Left cardiac atrium (tissue), 4 donors: ENCODE data around the gene NDUFAF3. TPM values are rescaled to one million over a fixed set of nuclear protein-coding genes. Genes with fewer than 3 reads are reported as not detected.

ENCODE experiments used
- ATAC-seq, 2 donors: fragments of 200-7000 bp; cut with Tn5 transposase; one replicate each; pipeline ENCODE4 v1.9.1; 2020; ENCODE audit warnings: mild to moderate bottlenecking in 2 of 2, moderate library complexity in 2 of 2
- DNase-seq: peaks from one replicate; pipeline ENCODE4 v3.0.0-alpha.2; 2020
- intact Hi-C, 2 donors: fragments of 100-400 bp; cut with DNase I; formaldehyde crosslinking; loops; one replicate each; pipeline versions ENCODE4 v1.14.1 to v1.15.1; 2022 to 2023
- long read RNA-seq: library from polyadenylated mRNA; unstranded; transcript quantifications from one replicate; pipeline ENCODE4 v2.0.0, GENCODE V29; 2021
- total RNA-seq, 2 donors: library from RNA; stranded (reverse); fragmentation: NEBNext Ultra II Directional; extraction: Animal tissue kit (Norgen Biotek cat#: 25700); gene quantifications; one replicate each; pipeline ENCODE4 v1.2.1, GENCODE V29; 2021
- donor health status: DM: no; HTN: yes; CAD: no.
- donor health status: DM: no; HTN: yes; CAD: no; lungs with severe emphysema.
- donor health status: DM: yes; HTN: yes; CAD: no.
- donor health status: Dilated cardiomyopathy.

The NDUFAF3 gene
- total RNA-seq: 100 to 1,000 TPM; 135 to 138 TPM
- long read RNA-seq, transcript NDUFAF3-202 (5 exons, 2,012 nt): major isoform, 69 of 86 reads
- long read RNA-seq, partial matches to known transcripts: 0 of 86 reads
- long read RNA-seq, other reads (novel, unspliced or antisense): 13 of 86 reads

GRCh38 chr3:49021813-49022687, at the start of gene NDUFAF3:
Gene NDUFAF3 (plus strand): TSS chr3:49022121. CDS start chr3:49022145, 24 bp downstream.
- intact Hi-C loops: no loop called here
- peak; percentile 87 for ATAC-seq
- DNase-seq: peak; percentile 93

DNA sequence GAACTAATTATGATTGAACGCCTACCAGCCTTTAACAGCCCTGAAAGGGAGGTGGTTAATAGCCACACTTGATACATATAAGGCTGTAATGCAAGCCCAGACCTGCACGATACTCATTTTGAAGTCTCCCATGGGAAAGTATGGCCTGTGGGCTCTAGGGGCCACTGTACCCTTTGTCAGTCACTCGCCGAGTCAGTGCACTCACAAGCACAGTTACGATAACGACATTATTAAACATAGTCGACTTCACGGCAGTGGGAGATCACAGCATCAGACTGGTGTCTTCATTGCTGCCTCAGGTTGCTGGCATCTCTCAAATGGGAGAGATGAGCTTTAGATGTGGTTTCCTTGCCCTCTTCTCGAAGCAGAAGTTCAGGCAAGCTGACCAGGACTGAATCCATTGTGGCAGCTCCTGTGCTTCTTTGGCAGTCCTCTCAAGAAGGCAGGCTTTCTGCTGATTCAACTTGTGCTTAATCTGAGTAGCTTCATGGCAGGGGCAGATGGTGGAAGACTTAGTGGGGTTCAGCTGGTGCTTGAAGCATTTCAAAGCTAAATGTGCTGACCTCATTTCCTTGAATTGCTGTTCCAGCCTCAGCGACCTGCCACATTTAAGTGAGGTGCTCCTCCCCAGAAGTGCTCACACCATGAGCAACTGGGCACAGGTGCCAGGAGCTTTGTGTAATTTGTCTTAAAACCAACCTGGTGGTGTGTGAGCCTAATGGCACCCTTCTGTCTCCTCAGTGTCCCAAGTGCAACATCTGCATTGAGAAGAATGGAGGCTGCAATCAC, 47.7 kb upstream of the NDUFAF3 start:
- ATAC-seq (no peak), DNase-seq (no peak)
- intact Hi-C loops: no loop called here

GRCh38 chr3:48979451-48979850, 42.5 kb upstream of the NDUFAF3 start:
- no peak for ATAC-seq
- intact Hi-C loops: no loop called here
- DNase-seq: no peak

DNA sequence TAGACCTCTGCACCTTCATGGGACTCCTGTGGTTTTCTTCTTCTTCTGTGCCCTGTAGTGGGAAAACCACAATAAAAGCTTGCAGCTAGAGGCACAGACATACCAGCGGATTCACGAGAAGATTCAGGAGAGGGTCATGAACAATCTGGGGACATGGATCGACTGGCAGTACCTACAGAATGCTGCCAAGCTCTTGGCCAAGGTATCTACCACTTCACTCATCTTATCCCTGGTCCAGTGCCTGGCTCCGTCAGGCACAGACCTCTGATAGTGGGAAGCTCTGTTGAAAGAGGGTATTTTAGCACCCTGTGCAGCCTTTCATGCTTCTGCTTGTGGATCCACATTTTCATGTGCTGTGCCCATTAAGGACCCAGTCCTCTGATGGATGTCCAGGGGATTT, 41.6 kb upstream of the NDUFAF3 start:
- no peak for ATAC-seq
- intact Hi-C loops: loop anchor here in 1 of 2 donors (10.0 kb wide), 1 partner anchor 465 kb away; no protein-coding TSS in a partner anchor
- no peak for DNase-seq

- DNase-seq: no peak
- no peak for ATAC-seq
- intact Hi-C loops: loop anchor here in 1 of 2 donors (10.0 kb wide), 1 partner anchor 463 kb away; no protein-coding TSS in a partner anchor
Measured at GRCh38 chr3:48982016-48982415, 39.9 kb upstream of the NDUFAF3 start.

GRCh38 chr3:48982686-48983085, 39.2 kb upstream of the NDUFAF3 start:
- intact Hi-C loops: loop anchor here in 1 of 2 donors (10.0 kb wide), 1 partner anchor 462 kb away; no protein-coding TSS in a partner anchor
- DNase-seq: no peak
- no peak for ATAC-seq

DNA sequence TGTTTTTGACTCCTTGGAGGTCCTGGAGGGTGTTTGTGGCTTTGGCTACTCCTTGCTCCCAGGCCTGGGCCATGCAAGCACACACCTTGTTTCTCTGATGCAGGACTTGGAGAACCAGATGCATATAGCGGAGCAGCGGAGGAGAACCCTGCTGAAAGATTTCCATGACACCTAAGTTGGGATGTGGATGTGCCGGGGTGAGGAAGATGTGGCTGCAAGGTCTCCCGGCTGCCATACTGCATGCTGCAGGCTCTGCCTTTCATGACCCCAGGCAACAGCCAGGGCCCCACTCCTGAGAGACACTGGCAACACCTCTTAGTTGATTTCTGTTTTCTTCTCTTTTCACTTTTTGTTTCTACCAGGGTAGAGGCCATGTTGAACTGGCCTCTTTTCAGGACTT, 38.8 kb upstream of the NDUFAF3 start:
- DNase-seq: no peak
- intact Hi-C loops: loop anchor here in 1 of 2 donors (10.0 kb wide), 1 partner anchor 462 kb away; no protein-coding TSS in a partner anchor
- ATAC-seq: no peak

DNA sequence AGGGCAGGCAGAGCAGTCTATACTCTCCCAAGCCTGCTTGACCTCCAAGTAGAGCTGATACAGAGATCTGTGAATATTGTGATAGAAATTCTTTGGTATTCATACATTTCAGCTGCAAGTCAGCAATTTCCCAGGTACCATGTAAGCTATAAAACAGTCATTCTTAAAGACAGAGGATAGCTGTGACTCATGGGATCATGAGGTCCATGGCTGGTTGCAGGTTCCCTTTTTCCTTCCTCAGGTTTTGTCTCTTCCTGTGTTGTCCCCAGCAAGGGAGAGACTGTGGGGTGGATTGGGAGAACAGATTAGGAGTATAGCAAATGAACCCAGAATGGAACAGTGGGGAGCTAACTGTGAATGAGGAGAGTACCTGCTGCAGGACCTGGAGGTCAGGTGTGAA, 37.3 kb upstream of the NDUFAF3 start:
- DNase-seq: no peak
- intact Hi-C loops: loop anchor here (5.0 to 10.0 kb wide), 2 partner anchors 460 to 463 kb away; no protein-coding TSS in a partner anchor
- no peak for ATAC-seq

GRCh38 chr3:48985831-48986376, 36.0 kb upstream of the NDUFAF3 start:
- ATAC-seq (no peak), DNase-seq (no peak)
- intact Hi-C loops: loop anchor here (5.0 to 10.0 kb wide), 2 partner anchors 459 to 461 kb away; no protein-coding TSS in a partner anchor

- intact Hi-C loops: loop anchor here (5.0 to 10.0 kb wide), 2 partner anchors 456 to 458 kb away; no protein-coding TSS in a partner anchor
- DNase-seq: no peak
- ATAC-seq: no peak
Measured at GRCh38 chr3:48989126-48989795, 32.7 kb upstream of the NDUFAF3 start.

DNA sequence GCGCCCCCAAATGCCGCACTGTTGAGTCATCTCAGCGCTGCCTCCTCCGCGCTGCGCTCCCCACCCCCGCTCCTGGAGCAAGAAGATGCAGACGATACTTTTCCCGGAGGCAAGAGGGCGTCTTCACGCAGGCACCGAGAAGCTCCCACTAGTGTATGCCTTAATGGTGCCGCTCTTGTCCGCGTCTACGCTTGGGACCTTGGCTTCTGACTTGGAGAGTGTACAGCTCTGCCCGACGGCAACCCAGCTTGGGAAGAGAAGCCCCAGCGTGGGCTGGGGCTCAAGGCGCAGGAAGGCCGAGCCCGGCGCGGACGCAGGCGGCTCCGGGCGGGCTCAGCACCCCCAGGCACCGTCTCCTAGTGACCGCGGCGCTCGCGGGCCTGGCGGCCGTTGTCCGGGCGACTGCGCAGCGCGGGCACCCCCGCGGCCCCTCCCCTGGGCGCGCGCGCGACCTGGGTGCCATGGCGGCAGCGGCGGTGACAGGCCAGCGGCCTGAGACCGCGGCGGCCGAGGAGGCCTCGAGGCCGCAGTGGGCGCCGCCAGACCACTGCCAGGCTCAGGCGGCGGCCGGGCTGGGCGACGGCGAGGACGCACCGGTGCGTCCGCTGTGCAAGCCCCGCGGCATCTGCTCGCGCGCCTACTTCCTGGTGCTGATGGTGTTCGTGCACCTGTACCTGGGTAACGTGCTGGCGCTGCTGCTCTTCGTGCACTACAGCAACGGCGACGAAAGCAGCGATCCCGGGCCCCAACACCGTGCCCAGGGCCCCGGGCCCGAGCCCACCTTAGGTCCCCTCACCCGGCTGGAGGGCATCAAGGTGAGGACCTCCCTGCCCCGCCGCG, 31.9 kb upstream of the NDUFAF3 start, which contains the start of gene P4HTM:
TSS of gene P4HTM (plus strand) at position 446 of the 840 bp plus-strand sequence. CDS start at position 462, 16 bp downstream.
- intact Hi-C loops: loop anchor here (5.0 to 10.0 kb wide), 2 partner anchors 455 to 457 kb away; no protein-coding TSS in a partner anchor
- ATAC-seq (peak; percentile 92), DNase-seq (peak; percentile 92)

DNA sequence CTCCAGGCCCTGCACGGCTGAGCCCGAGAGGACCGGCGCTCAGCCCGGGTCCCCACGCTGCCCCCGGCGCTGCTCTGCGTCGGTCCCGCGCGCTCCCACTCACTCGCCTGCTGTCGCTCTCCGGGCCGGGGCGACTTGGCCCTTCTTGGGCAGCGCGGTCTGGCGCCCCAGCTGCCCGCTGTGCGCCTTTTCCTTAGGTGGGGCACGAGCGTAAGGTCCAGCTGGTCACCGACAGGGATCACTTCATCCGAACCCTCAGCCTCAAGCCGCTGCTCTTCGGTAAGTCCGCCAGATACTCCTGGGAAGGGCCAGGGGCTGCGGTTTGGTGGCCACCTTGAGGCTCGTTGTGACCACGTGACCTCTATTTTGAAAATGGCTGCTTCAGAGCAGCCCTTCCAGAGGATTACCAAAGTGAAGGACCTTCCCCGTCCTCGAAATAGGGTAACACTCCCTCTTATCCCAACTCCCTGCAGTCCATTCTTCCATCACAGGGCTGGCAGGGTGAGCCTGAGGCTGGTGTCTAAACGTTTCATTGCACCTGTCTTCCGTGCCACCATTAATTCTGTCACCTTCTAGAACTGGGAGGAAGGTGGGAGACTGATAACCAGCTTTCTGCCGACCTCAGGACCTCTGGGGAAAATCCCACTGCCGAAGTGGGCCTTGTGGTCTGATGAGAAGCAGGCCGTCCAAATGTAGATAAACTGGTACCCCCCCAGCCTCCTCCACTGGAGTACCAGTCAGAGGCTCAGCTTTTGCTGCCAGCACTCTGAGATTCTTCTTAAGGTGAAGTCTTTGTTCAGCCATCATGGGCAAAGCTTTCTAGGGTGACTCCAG, 31.1 kb upstream of the NDUFAF3 start:
- DNase-seq: peak; percentile 34
- intact Hi-C loops: no loop called here

GRCh38 chr3:48991851-48992545, 29.9 kb upstream of the NDUFAF3 start:
- DNase-seq (no peak), ATAC-seq (no peak)
- intact Hi-C loops: no loop called here

More for the DNA sequence above, 31.1 kb upstream of the NDUFAF3 start:
- ATAC-seq: peak; percentile 20 to 31

DNA sequence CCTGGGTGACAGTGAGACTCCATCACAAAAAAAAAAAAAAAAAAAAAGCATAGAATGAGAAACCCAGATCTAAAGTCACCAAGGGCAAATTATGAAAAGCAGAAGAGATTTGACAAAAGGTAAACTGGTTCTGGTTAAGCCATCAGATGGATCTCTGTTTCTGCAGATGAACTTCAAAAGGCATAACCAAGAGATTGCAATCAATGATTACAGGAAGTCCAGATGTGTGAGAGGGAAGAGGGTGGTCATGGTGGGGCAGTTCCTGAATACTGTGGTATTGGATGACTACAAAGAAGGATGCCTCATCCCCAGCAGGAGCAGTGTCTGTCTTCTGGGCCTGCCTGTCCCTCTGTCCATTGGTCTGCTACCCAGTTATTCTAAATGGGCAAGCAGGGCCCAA, 28.1 kb upstream of the NDUFAF3 start:
- intact Hi-C loops: no loop called here
- ATAC-seq: no peak
- DNase-seq: no peak

DNA sequence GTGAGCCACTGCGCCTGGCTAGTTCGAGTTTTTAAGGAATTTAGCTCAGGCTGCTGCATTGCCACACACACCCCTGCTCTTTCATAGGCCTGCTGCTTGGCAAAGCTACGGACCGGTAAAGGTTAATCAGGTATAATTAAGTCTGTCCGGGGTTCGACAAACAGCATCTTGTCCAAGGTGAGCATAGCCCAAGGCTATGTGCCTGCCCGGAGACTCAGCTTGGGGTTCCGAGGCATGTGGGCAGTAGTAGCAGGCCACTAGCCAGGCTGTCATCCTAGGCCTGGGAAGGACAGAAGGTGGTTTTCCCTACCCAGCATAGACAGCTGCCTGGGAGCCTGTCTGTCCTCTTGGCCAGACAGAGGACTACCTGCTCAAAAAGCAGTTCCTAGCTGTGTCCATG, 25.3 kb upstream of the NDUFAF3 start:
- ATAC-seq (no peak), DNase-seq (no peak)
- intact Hi-C loops: no loop called here

- ATAC-seq (no peak), DNase-seq (no peak)
- intact Hi-C loops: no loop called here
Measured at GRCh38 chr3:48997102-48997635, 24.8 kb upstream of the NDUFAF3 start.
